ENCODE measurements around the gene ANO3.

ANO3 gene

GRCh38 chr11:26420331-26420730, 88.4 kb downstream of the ANO3 start:
- Histone ChIP-seq H3K27ac (ENCODE audit: low read depth in 2 of 2, low read length in 2 of 2) (no peak overlapping the region), H3K27me3 (ENCODE audit: control insufficient read depth in 2 of 2, insufficient read depth in 2 of 2, low read length in 2 of 2) (no peaks in the 10 kb centered on the region), H3K9me3 (ENCODE audit: control insufficient read depth in 2 of 2, low read length in 2 of 2) (no peaks in the 10 kb centered on the region), H3K4me3 (ENCODE audit: low read length in 2 of 2) (no peak overlapping the region), H3K4me1 (ENCODE audit: control insufficient read depth in 2 of 2, insufficient read depth in 2 of 2, low read length in 2 of 2) (no peaks in the 10 kb centered on the region), H3K9ac (ENCODE audit: low read depth in 1 of 2, low read length in 2 of 2) (no peak overlapping the region), H3K36me3 (ENCODE audit: control insufficient read depth in 2 of 2, insufficient read depth in 2 of 2, low read length in 2 of 2) (no peaks in the 10 kb centered on the region)

- H3K36me3 ChIP-seq (ENCODE audit: control insufficient read depth in 2 of 2, insufficient read depth in 2 of 2, low read length in 2 of 2): no peaks in the 10 kb centered on the region
- H3K4me1 ChIP-seq (ENCODE audit: control insufficient read depth in 2 of 2, insufficient read depth in 2 of 2, low read length in 2 of 2): no peaks in the 10 kb centered on the region
- no peak overlapping the region for H3K4me3 ChIP-seq (ENCODE audit: low read length in 2 of 2)
- no peak overlapping the region for H3K27ac ChIP-seq (ENCODE audit: low read depth in 2 of 2, low read length in 2 of 2)
- H3K9me3 ChIP-seq (ENCODE audit: control insufficient read depth in 2 of 2, low read length in 2 of 2): no peaks in the 10 kb centered on the region
- H3K27me3 ChIP-seq (ENCODE audit: control insufficient read depth in 2 of 2, insufficient read depth in 2 of 2, low read length in 2 of 2): no peaks in the 10 kb centered on the region
- H3K9ac ChIP-seq (ENCODE audit: low read depth in 1 of 2, low read length in 2 of 2): no peak overlapping the region
Observed at GRCh38 chr11:26424255-26424654, 92.3 kb downstream of the ANO3 start.

- Histone ChIP-seq H3K36me3 (ENCODE audit: control insufficient read depth in 2 of 2, insufficient read depth in 2 of 2, low read length in 2 of 2) (no peaks in the 10 kb centered on the region), H3K9ac (ENCODE audit: low read depth in 1 of 2, low read length in 2 of 2) (no peak overlapping the region), H3K4me3 (ENCODE audit: low read length in 2 of 2) (no peak overlapping the region), H3K27me3 (ENCODE audit: control insufficient read depth in 2 of 2, insufficient read depth in 2 of 2, low read length in 2 of 2) (no peaks in the 10 kb centered on the region), H3K4me1 (ENCODE audit: control insufficient read depth in 2 of 2, insufficient read depth in 2 of 2, low read length in 2 of 2) (no peaks in the 10 kb centered on the region), H3K9me3 (ENCODE audit: control insufficient read depth in 2 of 2, low read length in 2 of 2) (no peaks in the 10 kb centered on the region), H3K27ac (ENCODE audit: low read depth in 2 of 2, low read length in 2 of 2) (no peak overlapping the region)
Observed at GRCh38 chr11:26439854-26440253, 107.9 kb downstream of the ANO3 start.

GRCh38 chr11:26442131-26442530, 110.2 kb downstream of the ANO3 start:
- Histone ChIP-seq H3K27me3 (ENCODE audit: control insufficient read depth in 2 of 2, insufficient read depth in 2 of 2, low read length in 2 of 2) (no peaks in the 10 kb centered on the region), H3K4me3 (ENCODE audit: low read length in 2 of 2) (no peak overlapping the region), H3K4me1 (ENCODE audit: control insufficient read depth in 2 of 2, insufficient read depth in 2 of 2, low read length in 2 of 2) (no peaks in the 10 kb centered on the region), H3K27ac (ENCODE audit: low read depth in 2 of 2, low read length in 2 of 2) (no peak overlapping the region), H3K9ac (ENCODE audit: low read depth in 1 of 2, low read length in 2 of 2) (no peak overlapping the region), H3K36me3 (ENCODE audit: control insufficient read depth in 2 of 2, insufficient read depth in 2 of 2, low read length in 2 of 2) (no peaks in the 10 kb centered on the region), H3K9me3 (ENCODE audit: control insufficient read depth in 2 of 2, low read length in 2 of 2) (no peaks in the 10 kb centered on the region)

GRCh38 chr11:26443617-26444016, 111.7 kb downstream of the ANO3 start:
- no peak overlapping the region for H3K4me3 ChIP-seq (ENCODE audit: low read length in 2 of 2)
- no peaks in the 10 kb centered on the region for H3K9me3 ChIP-seq (ENCODE audit: control insufficient read depth in 2 of 2, low read length in 2 of 2)
- H3K9ac ChIP-seq (ENCODE audit: low read depth in 1 of 2, low read length in 2 of 2): no peak overlapping the region
- H3K4me1 ChIP-seq (ENCODE audit: control insufficient read depth in 2 of 2, insufficient read depth in 2 of 2, low read length in 2 of 2): no peaks in the 10 kb centered on the region
- H3K36me3 ChIP-seq (ENCODE audit: control insufficient read depth in 2 of 2, insufficient read depth in 2 of 2, low read length in 2 of 2): no peaks in the 10 kb centered on the region
- H3K27ac ChIP-seq (ENCODE audit: low read depth in 2 of 2, low read length in 2 of 2): no peak overlapping the region
- H3K27me3 ChIP-seq (ENCODE audit: control insufficient read depth in 2 of 2, insufficient read depth in 2 of 2, low read length in 2 of 2): no peaks in the 10 kb centered on the region

GRCh38 chr11:26457636-26458035, 125.7 kb downstream of the ANO3 start:
- Histone ChIP-seq H3K4me1 (ENCODE audit: control insufficient read depth in 2 of 2, insufficient read depth in 2 of 2, low read length in 2 of 2) (no peaks in the 10 kb centered on the region), H3K36me3 (ENCODE audit: control insufficient read depth in 2 of 2, insufficient read depth in 2 of 2, low read length in 2 of 2) (no peaks in the 10 kb centered on the region), H3K9ac (ENCODE audit: low read depth in 1 of 2, low read length in 2 of 2) (no peak overlapping the region), H3K9me3 (ENCODE audit: control insufficient read depth in 2 of 2, low read length in 2 of 2) (no peaks in the 10 kb centered on the region), H3K27ac (ENCODE audit: low read depth in 2 of 2, low read length in 2 of 2) (no peak overlapping the region), H3K27me3 (ENCODE audit: control insufficient read depth in 2 of 2, insufficient read depth in 2 of 2, low read length in 2 of 2) (no peaks in the 10 kb centered on the region), H3K4me3 (ENCODE audit: low read length in 2 of 2) (no peak overlapping the region)

GRCh38 chr11:26465274-26465673, 133.3 kb downstream of the ANO3 start:
- H3K36me3 ChIP-seq (ENCODE audit: control insufficient read depth in 2 of 2, insufficient read depth in 2 of 2, low read length in 2 of 2): no peaks in the 10 kb centered on the region
- H3K9me3 ChIP-seq (ENCODE audit: control insufficient read depth in 2 of 2, low read length in 2 of 2): no peaks in the 10 kb centered on the region
- no peaks in the 10 kb centered on the region for H3K4me1 ChIP-seq (ENCODE audit: control insufficient read depth in 2 of 2, insufficient read depth in 2 of 2, low read length in 2 of 2)
- H3K27ac ChIP-seq (ENCODE audit: low read depth in 2 of 2, low read length in 2 of 2): no peak overlapping the region
- H3K9ac ChIP-seq (ENCODE audit: low read depth in 1 of 2, low read length in 2 of 2): no peak overlapping the region
- H3K4me3 ChIP-seq (ENCODE audit: low read length in 2 of 2): no peak overlapping the region
- no peaks in the 10 kb centered on the region for H3K27me3 ChIP-seq (ENCODE audit: control insufficient read depth in 2 of 2, insufficient read depth in 2 of 2, low read length in 2 of 2)

GRCh38 chr11:26467506-26467905, 135.6 kb downstream of the ANO3 start:
- Histone ChIP-seq H3K27me3 (ENCODE audit: control insufficient read depth in 2 of 2, insufficient read depth in 2 of 2, low read length in 2 of 2) (no peaks in the 10 kb centered on the region), H3K27ac (ENCODE audit: low read depth in 2 of 2, low read length in 2 of 2) (no peak overlapping the region), H3K36me3 (ENCODE audit: control insufficient read depth in 2 of 2, insufficient read depth in 2 of 2, low read length in 2 of 2) (no peaks in the 10 kb centered on the region), H3K4me1 (ENCODE audit: control insufficient read depth in 2 of 2, insufficient read depth in 2 of 2, low read length in 2 of 2) (no peaks in the 10 kb centered on the region), H3K9me3 (ENCODE audit: control insufficient read depth in 2 of 2, low read length in 2 of 2) (no peaks in the 10 kb centered on the region), H3K9ac (ENCODE audit: low read depth in 1 of 2, low read length in 2 of 2) (no peak overlapping the region), H3K4me3 (ENCODE audit: low read length in 2 of 2) (no peak overlapping the region)

GRCh38 chr11:26470992-26471391, 139.1 kb downstream of the ANO3 start:
- H3K27me3 ChIP-seq (ENCODE audit: control insufficient read depth in 2 of 2, insufficient read depth in 2 of 2, low read length in 2 of 2): no peaks in the 10 kb centered on the region
- H3K4me1 ChIP-seq (ENCODE audit: control insufficient read depth in 2 of 2, insufficient read depth in 2 of 2, low read length in 2 of 2): no peaks in the 10 kb centered on the region
- no peak overlapping the region for H3K27ac ChIP-seq (ENCODE audit: low read depth in 2 of 2, low read length in 2 of 2)
- no peaks in the 10 kb centered on the region for H3K9me3 ChIP-seq (ENCODE audit: control insufficient read depth in 2 of 2, low read length in 2 of 2)
- H3K4me3 ChIP-seq (ENCODE audit: low read length in 2 of 2): no peak overlapping the region
- no peak overlapping the region for H3K9ac ChIP-seq (ENCODE audit: low read depth in 1 of 2, low read length in 2 of 2)
- no peaks in the 10 kb centered on the region for H3K36me3 ChIP-seq (ENCODE audit: control insufficient read depth in 2 of 2, insufficient read depth in 2 of 2, low read length in 2 of 2)

GRCh38 chr11:26473216-26474194, 141.6 kb downstream of the ANO3 start:
- H3K4me1 ChIP-seq (ENCODE audit: control insufficient read depth in 2 of 2, insufficient read depth in 2 of 2, low read length in 2 of 2): no peaks in the 10 kb centered on the region
- H3K9ac ChIP-seq (ENCODE audit: low read depth in 1 of 2, low read length in 2 of 2): no peak overlapping the region
- H3K27ac ChIP-seq (ENCODE audit: low read depth in 2 of 2, low read length in 2 of 2): no peak overlapping the region
- no peak overlapping the region for H3K4me3 ChIP-seq (ENCODE audit: low read length in 2 of 2)
- no peaks in the 10 kb centered on the region for H3K36me3 ChIP-seq (ENCODE audit: control insufficient read depth in 2 of 2, insufficient read depth in 2 of 2, low read length in 2 of 2)
- H3K27me3 ChIP-seq (ENCODE audit: control insufficient read depth in 2 of 2, insufficient read depth in 2 of 2, low read length in 2 of 2): no peaks in the 10 kb centered on the region
- H3K9me3 ChIP-seq (ENCODE audit: control insufficient read depth in 2 of 2, low read length in 2 of 2): no peaks in the 10 kb centered on the region

Data from mucosa of rectum (tissue), 2 donors.